Activated naive CD4-positive, alpha-beta T cell treated with anti-CD3 and anti-CD28 coated beads, Interleukin-2, amount 10 ng/mL, durations not matched to agents 7 days and 5 days (primary cell): ENCODE results near the gene STK32C.
"Not testable (repeated sequence)": the region's sequence is repeated elsewhere in the genome, so short reads cannot be mapped to it uniquely, and the experiment has no call there.

Experiments
- CTCF ChIA-PET: fragments of 350-600 bp; sonication (Branson Sonifier 250); formaldehyde crosslinking; loops from one replicate; lab custom pipeline; 2021; ENCODE audit warnings: antibody characterized with exemption; lab: Charles Lee
- DNase-seq: peaks from one replicate; pipeline ENCODE4 v3.0.0-alpha.2; 2020
- H3K27ac Mint-ChIP-seq: one replicate; pipeline ENCODE4 v1.8.0; 2021; ENCODE audit warnings: mild to moderate bottlenecking, moderate library complexity, mixed read lengths
- H3K27me3 Mint-ChIP-seq: one replicate; pipeline ENCODE4 v1.8.0; 2021; ENCODE audit warnings: mild to moderate bottlenecking, mixed read lengths
- H3K36me3 Mint-ChIP-seq: one replicate; pipeline ENCODE4 v1.8.0; 2021; ENCODE audit warnings: mixed read lengths
- H3K4me1 Mint-ChIP-seq: one replicate; pipeline ENCODE4 v1.8.0; 2021; ENCODE audit warnings: mixed read lengths
- H3K4me3 Mint-ChIP-seq: one replicate; pipeline ENCODE4 v1.8.0; 2021; ENCODE audit warnings: mild to moderate bottlenecking, moderate library complexity, mixed read lengths
- H3K9me3 Mint-ChIP-seq: one replicate; pipeline ENCODE4 v1.8.0; 2021; ENCODE audit warnings: mixed read lengths

STK32C gene

GRCh38 chr10:132347211-132347930 lies 39.6 kb upstream of the STK32C start:
- CTCF ChIA-PET: interaction anchor here (1.5 kb wide), 1 partner anchor 9 kb away, joined by 4 read pairs; no protein-coding TSS in a partner anchor
- no peak for DNase-seq
- Mint-ChIP-seq H3K27me3 (no peaks in the 10 kb centered on the region), H3K36me3 (no peaks in the 10 kb centered on the region), H3K27ac (no peak overlapping the region), H3K9me3 (no peaks in the 10 kb centered on the region), H3K4me1 (no peaks in the 10 kb centered on the region), H3K4me3 (no peak overlapping the region)

- CTCF ChIA-PET: no interaction called here
- H3K27me3 Mint-ChIP-seq: no peaks in the 10 kb centered on the region
- no peaks in the 10 kb centered on the region for H3K9me3 Mint-ChIP-seq
- no peak overlapping the region for H3K4me3 Mint-ChIP-seq
- DNase-seq: no peak
- no peaks in the 10 kb centered on the region for H3K4me1 Mint-ChIP-seq
- no peak overlapping the region for H3K27ac Mint-ChIP-seq
- H3K36me3 Mint-ChIP-seq: no peaks in the 10 kb centered on the region
Observed at GRCh38 chr10:132346806-132347205, 39.1 kb upstream of the STK32C start.

- DNase-seq: no peak
- no peak overlapping the region for H3K4me3 Mint-ChIP-seq
- CTCF ChIA-PET: no interaction called here
- no peaks in the 10 kb centered on the region for H3K36me3 Mint-ChIP-seq
- H3K27me3 Mint-ChIP-seq: no peaks in the 10 kb centered on the region
- no peaks in the 10 kb centered on the region for H3K9me3 Mint-ChIP-seq
- H3K4me1 Mint-ChIP-seq: no peaks in the 10 kb centered on the region
- H3K27ac Mint-ChIP-seq: no peak overlapping the region
Observed at GRCh38 chr10:132345345-132345744, 37.6 kb upstream of the STK32C start.

GRCh38 chr10:132344386-132344785 lies 36.6 kb upstream of the STK32C start:
- no peak for DNase-seq
- Mint-ChIP-seq H3K27me3 (no peaks in the 10 kb centered on the region), H3K9me3 (no peaks in the 10 kb centered on the region), H3K4me3 (no peak overlapping the region), H3K27ac (no peak overlapping the region), H3K4me1 (no peaks in the 10 kb centered on the region), H3K36me3 (no peaks in the 10 kb centered on the region)
- CTCF ChIA-PET: no interaction called here

GRCh38 chr10:132342553-132342952 lies 34.8 kb upstream of the STK32C start:
- Mint-ChIP-seq H3K4me3 (no peak overlapping the region), H3K27me3 (no peaks in the 10 kb centered on the region), H3K27ac (no peak overlapping the region), H3K9me3 (no peaks in the 10 kb centered on the region), H3K36me3 (peaks cover 1% of the 10 kb centered on the region), H3K4me1 (peaks cover 2% of the 10 kb centered on the region)
- CTCF ChIA-PET: interaction anchor here (0.9 kb wide), 1 partner anchor 123 kb away, joined by 4 read pairs; no protein-coding TSS in a partner anchor
- DNase-seq: no peak

GRCh38 chr10:132341781-132342180 lies 34.0 kb upstream of the STK32C start:
- Mint-ChIP-seq H3K4me1 (peaks cover 9% of the 10 kb centered on the region), H3K27ac (no peak overlapping the region), H3K9me3 (no peaks in the 10 kb centered on the region), H3K4me3 (no peak overlapping the region), H3K27me3 (no peaks in the 10 kb centered on the region), H3K36me3 (peaks cover 1% of the 10 kb centered on the region)
- CTCF ChIA-PET: interaction anchor here (0.6 to 0.9 kb wide), 2 partner anchors 60 to 122 kb away, joined by 3 to 4 read pairs; no protein-coding TSS in a partner anchor
- DNase-seq: no peak

- Mint-ChIP-seq H3K4me3 (no peak overlapping the region), H3K4me1 (peaks cover 15% of the 10 kb centered on the region), H3K36me3 (peaks cover 1% of the 10 kb centered on the region), H3K9me3 (no peaks in the 10 kb centered on the region), H3K27ac (no peak overlapping the region), H3K27me3 (no peaks in the 10 kb centered on the region)
- CTCF ChIA-PET: no interaction called here
- DNase-seq: no peak
Observed at GRCh38 chr10:132341017-132341416, 33.3 kb upstream of the STK32C start.

- H3K9me3 Mint-ChIP-seq: no peaks in the 10 kb centered on the region
- H3K27ac Mint-ChIP-seq: no peak overlapping the region
Observed at GRCh38 chr10:132339276-132339675, 31.5 kb upstream of the STK32C start.

GRCh38 chr10:132338876-132339275 lies 31.1 kb upstream of the STK32C start:
- no peak overlapping the region for H3K4me3 Mint-ChIP-seq
- CTCF ChIA-PET: interaction anchor here (0.6 kb wide), 1 partner anchor 436 kb away, joined by 3 read pairs; no protein-coding TSS in a partner anchor
- H3K27ac Mint-ChIP-seq: no peak overlapping the region
- H3K36me3 Mint-ChIP-seq: peaks cover 3% of the 10 kb centered on the region
- DNase-seq: no peak
- H3K9me3 Mint-ChIP-seq: no peaks in the 10 kb centered on the region
- H3K27me3 Mint-ChIP-seq: peaks cover 7% of the 10 kb centered on the region
- H3K4me1 Mint-ChIP-seq: peaks cover 23% of the 10 kb centered on the region

More at GRCh38 chr10:132339276-132339675, 31.5 kb upstream of the STK32C start:
- no peak for DNase-seq
- Mint-ChIP-seq H3K27me3 (peaks cover 3% of the 10 kb centered on the region), H3K4me3 (no peak overlapping the region), H3K36me3 (peaks cover 3% of the 10 kb centered on the region), H3K4me1 (peaks cover 21% of the 10 kb centered on the region)
- CTCF ChIA-PET: no interaction called here

GRCh38 chr10:132337854-132338253 lies 30.1 kb upstream of the STK32C start:
- DNase-seq, H3K4me3 Mint-ChIP-seq, H3K9me3 Mint-ChIP-seq, CTCF ChIA-PET, H3K27ac Mint-ChIP-seq, H3K36me3 Mint-ChIP-seq: not testable (repeated sequence)
- peaks cover 10% of the 10 kb centered on the region for H3K27me3 Mint-ChIP-seq
- H3K4me1 Mint-ChIP-seq: peaks cover 33% of the 10 kb centered on the region

GRCh38 chr10:132336919-132337407 lies 29.2 kb upstream of the STK32C start:
- H3K27me3 Mint-ChIP-seq: peaks cover 12% of the 10 kb centered on the region
- CTCF ChIA-PET: no interaction called here
- H3K27ac Mint-ChIP-seq: peak overlapping the region; percentile 9
- H3K4me1 Mint-ChIP-seq: peaks cover 38% of the 10 kb centered on the region
- H3K36me3 Mint-ChIP-seq: peaks cover 3% of the 10 kb centered on the region
- no peaks in the 10 kb centered on the region for H3K9me3 Mint-ChIP-seq
- peak; percentile 33 for DNase-seq
- H3K4me3 Mint-ChIP-seq: peak overlapping the region; percentile 72

- H3K36me3 Mint-ChIP-seq: peaks cover 5% of the 10 kb centered on the region
- DNase-seq: no peak
- H3K9me3 Mint-ChIP-seq: no peaks in the 10 kb centered on the region
- peaks cover 40% of the 10 kb centered on the region for H3K4me1 Mint-ChIP-seq
- CTCF ChIA-PET: interaction anchor here (1.3 kb wide), 1 partner anchor 24 kb away, joined by 4 read pairs; no protein-coding TSS in a partner anchor
- H3K27ac Mint-ChIP-seq: peak overlapping the region; percentile 53
- peaks cover 19% of the 10 kb centered on the region for H3K27me3 Mint-ChIP-seq
- H3K4me3 Mint-ChIP-seq: no peak overlapping the region
Observed at GRCh38 chr10:132336064-132336746, 28.5 kb upstream of the STK32C start.

- no peak overlapping the region for H3K27ac Mint-ChIP-seq
- no peak overlapping the region for H3K4me3 Mint-ChIP-seq
- CTCF ChIA-PET: interaction anchor here (1.3 kb wide), 1 partner anchor 25 kb away, joined by 4 read pairs; no protein-coding TSS in a partner anchor
- H3K36me3 Mint-ChIP-seq: peaks cover 7% of the 10 kb centered on the region
- H3K9me3 Mint-ChIP-seq: no peaks in the 10 kb centered on the region
- no peak for DNase-seq
- H3K27me3 Mint-ChIP-seq: peaks cover 20% of the 10 kb centered on the region
- peaks cover 41% of the 10 kb centered on the region for H3K4me1 Mint-ChIP-seq
Observed at GRCh38 chr10:132335189-132336063, 27.7 kb upstream of the STK32C start.
